Measurements from ENCODE around the gene CILP2. TPM values are rescaled to one million over a fixed set of nuclear protein-coding genes. Genes with fewer than 3 reads are reported as not detected.

Gene CILP2
- polyA plus RNA-seq (2011; rRNA removed) (0.39 and 0.77 TPM in 2 replicates), polyA minus RNA-seq (2011; rRNA and poly(A)+ RNA removed) (0.19 and 0.21 TPM in 2 replicates)

DNA sequence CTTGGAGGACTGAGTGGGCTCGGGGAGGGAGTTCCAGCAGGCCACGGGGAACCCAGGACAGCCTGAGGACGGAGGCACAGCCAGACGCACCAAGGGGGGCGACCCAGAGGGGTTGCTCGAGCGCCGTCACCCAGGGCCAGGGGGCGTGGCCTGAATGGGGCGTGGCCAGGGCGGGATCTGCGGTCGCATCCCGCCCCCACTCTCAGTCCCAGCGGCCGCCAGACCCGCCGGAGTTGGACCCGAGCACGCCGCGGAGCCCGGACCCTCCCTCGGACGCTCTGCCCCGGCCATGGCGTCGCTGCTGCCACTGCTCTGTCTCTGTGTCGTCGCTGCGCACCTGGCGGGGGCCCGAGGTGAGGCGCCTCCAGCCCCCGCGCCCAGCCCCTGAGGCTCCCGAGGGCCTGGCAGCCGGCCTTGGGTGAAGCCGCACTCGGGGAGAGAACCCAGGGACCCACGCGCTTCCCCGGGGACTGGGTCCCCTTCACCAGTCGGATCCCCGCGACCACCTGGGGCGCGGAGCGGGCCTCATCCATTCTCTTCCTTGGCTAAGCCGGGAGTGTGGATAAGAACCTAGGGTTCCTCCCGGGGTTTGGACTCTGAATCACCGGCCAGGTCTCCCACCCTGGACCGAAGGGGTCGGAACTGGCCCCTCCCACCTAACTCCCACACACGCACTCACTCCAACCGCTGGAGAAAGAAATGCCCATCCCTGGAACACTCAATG lies at the start of gene CILP2:
Gene CILP2, plus strand, starts transcription at position 205 of the 724 bp plus-strand sequence. Its CDS starts 85 bp downstream, at position 290.
- Histone ChIP-seq H3K4me3 (ENCODE audit: low read depth, low read length) (peak within 1 kb of the TSS; percentile 31), H3K36me3 (ENCODE audit: control insufficient read depth, insufficient read depth, low read length) (no peaks in the 10 kb centered on the region), H3K27me3 (ENCODE audit: control insufficient read depth, insufficient read depth, low read length) (peaks cover 3% of the 10 kb centered on the region)
- ChIA-PET POLR2A (no interaction called here), CTCF (interaction anchor here (0.9 to 1.9 kb wide), 3 partner anchors 16 to 106 kb away, joined by 4 to 14 read pairs (median 4); partner anchors contain the start of gene GMIP)
- TF ChIP-seq CTCF (IDR thresholded peaks at IDR 0.05; ENCODE audit: insufficient read depth, low read depth, low read length), result no peak
- no peak for DNase-seq (ENCODE audit: low read depth)

GRCh38 chr19:19488875-19489690 lies 49.0 kb upstream of the CILP2 start:
- CTCF ChIA-PET, result interaction anchor here (0.9 to 12.3 kb wide), 16 partner anchors 14 to 315 kb away, joined by 3 to 189 read pairs (median 8); partner anchors contain the start of gene GATAD2A
- POLR2A ChIA-PET, result no interaction called here

GRCh38 chr19:19489804-19490204 lies 48.3 kb upstream of the CILP2 start:
- Histone ChIP-seq H3K27me3 (ENCODE audit: control insufficient read depth, insufficient read depth, low read length) (no peaks in the 10 kb centered on the region), H3K4me3 (ENCODE audit: low read depth, low read length) (no peak overlapping the region), H3K36me3 (ENCODE audit: control insufficient read depth, insufficient read depth, low read length) (peaks cover 15% of the 10 kb centered on the region)
- no peak for DNase-seq (ENCODE audit: low read depth)
- POLR2A ChIA-PET, result interaction anchor here (1.1 kb wide), 1 partner anchor 125 kb away, joined by 5 read pairs; no protein-coding TSS in a partner anchor
- CTCF ChIA-PET, result interaction anchor here (0.8 to 12.3 kb wide), 30 partner anchors 15 to 315 kb away, joined by 3 to 189 read pairs (median 6); partner anchors contain the start of gene GATAD2A
- no peak for TF ChIP-seq CTCF (IDR thresholded peaks at IDR 0.05; ENCODE audit: insufficient read depth, low read depth, low read length)

More at GRCh38 chr19:19488875-19489690, 49.0 kb upstream of the CILP2 start:
- Histone ChIP-seq H3K27me3 (ENCODE audit: control insufficient read depth, insufficient read depth, low read length) (no peaks in the 10 kb centered on the region), H3K4me3 (ENCODE audit: low read depth, low read length) (no peak overlapping the region), H3K36me3 (ENCODE audit: control insufficient read depth, insufficient read depth, low read length) (peaks cover 8% of the 10 kb centered on the region)
- DNase-seq (ENCODE audit: low read depth), result peak; percentile 74
- no peak for TF ChIP-seq CTCF (IDR thresholded peaks at IDR 0.05; ENCODE audit: insufficient read depth, low read depth, low read length)

DNA sequence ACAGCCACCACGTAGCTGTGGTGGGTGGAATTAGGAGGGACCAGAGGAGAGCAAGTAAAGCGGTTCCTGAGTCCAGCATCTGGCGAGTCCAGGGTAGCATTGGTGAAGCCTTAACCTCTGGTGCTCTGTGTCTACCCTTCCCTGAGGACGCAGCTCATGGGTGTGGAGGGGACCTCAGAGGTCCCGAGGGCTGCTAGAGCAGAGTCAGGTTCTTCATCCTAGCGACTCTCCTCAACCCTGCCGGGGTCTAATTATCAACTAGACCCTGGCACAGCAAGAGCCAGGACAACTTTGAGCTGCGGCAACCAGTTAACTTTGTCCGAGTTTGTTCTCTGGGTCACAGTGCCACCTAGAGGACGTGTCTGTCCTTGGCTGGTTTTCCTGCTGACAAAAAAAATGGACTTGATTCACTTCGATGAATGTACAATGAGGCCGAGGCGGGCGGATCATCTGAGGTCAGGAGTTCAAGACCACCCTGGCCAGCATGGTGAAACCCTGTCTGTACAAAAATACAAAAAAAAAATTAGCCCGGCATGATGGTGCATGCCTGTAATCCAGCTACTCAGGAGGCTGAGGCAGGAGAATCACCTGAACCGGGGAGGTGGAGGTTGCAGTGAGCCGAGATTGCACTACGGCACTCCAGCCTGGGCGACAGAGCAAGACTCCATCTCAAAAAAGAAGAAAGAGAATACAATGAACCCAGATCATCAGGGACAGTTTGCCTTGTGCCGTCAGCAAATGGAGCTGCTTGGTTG lies 47.7 kb upstream of the CILP2 start:
- peak; percentile 83 for TF ChIP-seq CTCF (IDR thresholded peaks at IDR 0.05; ENCODE audit: insufficient read depth, low read depth, low read length)

More for the DNA sequence above, 47.7 kb upstream of the CILP2 start:
- peak; percentile 39 for DNase-seq (ENCODE audit: low read depth)
- CTCF ChIA-PET, result interaction anchor here (0.6 to 12.3 kb wide), 37 partner anchors 9 to 344 kb away, joined by 3 to 189 read pairs (median 4); partner anchors contain the start of gene GATAD2A
- POLR2A ChIA-PET, result interaction anchor here (1.1 kb wide), 1 partner anchor 125 kb away, joined by 5 read pairs; no protein-coding TSS in a partner anchor
- Histone ChIP-seq H3K4me3 (ENCODE audit: low read depth, low read length) (no peak overlapping the region), H3K36me3 (ENCODE audit: control insufficient read depth, insufficient read depth, low read length) (peaks cover 15% of the 10 kb centered on the region), H3K27me3 (ENCODE audit: control insufficient read depth, insufficient read depth, low read length) (no peaks in the 10 kb centered on the region)

Data from BJ (cell line).